ENCODE data around the gene FXR1.

- no peak for TF ChIP-seq CTCF (IDR thresholded peaks at IDR 0.05)
- no peak for TF ChIP-seq EP300 (IDR thresholded peaks at IDR 0.05)
- TF ChIP-seq POLR2A (IDR thresholded peaks at IDR 0.05): no peak
Observed at GRCh38 chr3:180977498-180977897, 65.0 kb downstream of the FXR1 start.
